SK-N-SH (cell line): Measurements from ENCODE around the gene PTGIS. TPM values are rescaled to one million over a fixed set of nuclear protein-coding genes. Genes with fewer than 3 reads are reported as not detected.

Experiments
- CTCF ChIA-PET: fragments of 300-600, 350-600 bp; formaldehyde crosslinking; extraction: SDS; loops from one replicate; lab custom pipeline; 2021; lab: Yijun Ruan, JAX
- POLR2A ChIA-PET: fragments of 350-600 bp; sonication (Branson Sonifier 250); formaldehyde crosslinking; extraction: SDS; loops from one replicate; lab custom pipeline; 2020; ENCODE audit warnings: antibody characterized with exemption, inconsistent platforms; lab: Yijun Ruan, JAX
- DNase-seq: peaks from one replicate; pipeline ENCODE4 v3.0.0; 2012
- H2AFZ ChIP-seq: fragments of 200-600 bp; sonication (generic); 2 replicates; pipeline ENCODE4 v1.8.1; 2016; ENCODE audit warnings: antibody characterized with exemption, mild to moderate bottlenecking, low read depth
- H3F3A ChIP-seq: fragments of 200-600 bp; sonication (generic); replicated peaks from 2 replicates; pipeline ENCODE3; 2016; ENCODE audit warnings: antibody characterized with exemption, mild to moderate bottlenecking; ENCODE audit not compliant: insufficient read depth
- H3K27ac ChIP-seq, 2 experiments: fragments of 200-500 bp in 1 of 2; fragments of 200-600 bp in 1 of 2; sonication (Bioruptor generic) in 1 of 2; sonication (generic), shearing (Covaris generic) in 1 of 2; 2 replicates each; pipeline versions ENCODE4 v1.5.1 to v1.6.1; 2014 to 2016; ENCODE audit warnings: low read depth in 2 of 2, inconsistent platforms in 1 of 2, low read length in 1 of 2, mild to moderate bottlenecking in 1 of 2, mixed read lengths in 1 of 2
- H3K27me3 ChIP-seq: fragments of 200-600 bp; sonication (generic), shearing (Covaris generic); 2 replicates; pipeline ENCODE4 v1.6.1; 2016; ENCODE audit warnings: mixed run types; ENCODE audit not compliant: insufficient read depth
- H3K36me3 ChIP-seq, 2 experiments: fragments of 200-500 bp in 1 of 2; fragments of 200-600 bp in 1 of 2; sonication (Bioruptor generic) in 1 of 2; sonication (generic) in 1 of 2; replicated peaks in 1 of 2; 2 replicates each; pipeline versions ENCODE3 to v1.5.1; 2014 to 2016; ENCODE audit warnings: low read length in 1 of 2, mild to moderate bottlenecking in 1 of 2; ENCODE audit not compliant: insufficient read depth in 2 of 2, control insufficient read depth in 1 of 2
- H3K4me1 ChIP-seq, 2 experiments: fragments of 200-500 bp in 1 of 2; fragments of 200-600 bp in 1 of 2; sonication (Bioruptor generic) in 1 of 2; sonication (generic), shearing (Covaris generic) in 1 of 2; 2 replicates each; pipeline versions ENCODE4 v1.5.1 to v1.6.1; 2014 to 2016; ENCODE audit warnings: low read depth in 1 of 2, low read length in 1 of 2, mixed run types in 1 of 2; ENCODE audit not compliant: insufficient read depth in 2 of 2, control insufficient read depth in 1 of 2
- H3K4me2 ChIP-seq: fragments of 200-600 bp; sonication (generic), shearing (Covaris generic); 2 replicates; pipeline ENCODE4 v1.6.1; 2017; ENCODE audit warnings: mixed run types
- H3K4me3 ChIP-seq, 2 experiments: fragments of 200-500 bp in 1 of 2; fragments of 200-600 bp in 1 of 2; sonication (Bioruptor generic) in 1 of 2; sonication (generic), shearing (Covaris generic) in 1 of 2; 2 replicates each; pipeline versions ENCODE4 v1.5.1 to v1.8.1; 2014 to 2016; ENCODE audit warnings: low read depth in 2 of 2, inconsistent platforms in 1 of 2, low read length in 1 of 2, mild to moderate bottlenecking in 1 of 2, mixed read lengths in 1 of 2, moderate library complexity in 1 of 2
- H3K79me2 ChIP-seq: fragments of 200-600 bp; sonication (generic); 2 replicates; pipeline ENCODE4 v1.8.1; 2017; ENCODE audit warnings: mild to moderate bottlenecking; ENCODE audit not compliant: insufficient read depth
- H3K9ac ChIP-seq: fragments of 200-600 bp; sonication (generic); 2 replicates; pipeline ENCODE4 v1.6.1; 2017; ENCODE audit warnings: mixed run types
- H3K9me2 ChIP-seq: fragments of 200-600 bp; sonication (generic); 2 replicates; pipeline ENCODE4 v1.6.1; 2017; ENCODE audit warnings: mixed run types
- H3K9me3 ChIP-seq: fragments of 200-600 bp; sonication (generic); 2 replicates; pipeline ENCODE4 v1.6.1; 2017; ENCODE audit warnings: mixed run types, mild to moderate bottlenecking, moderate library complexity
- H4K20me1 ChIP-seq: fragments of 200-600 bp; sonication (generic); 2 replicates; pipeline ENCODE4 v1.6.1; 2017; ENCODE audit warnings: mild to moderate bottlenecking, mixed run types; ENCODE audit not compliant: insufficient read depth
- CHD2 ChIP-seq: fragments of 150-350 bp; IDR thresholded peaks from 2 replicates; pipeline ENCODE4 v1.6.1; 2018; ENCODE audit warnings: low read length; ENCODE audit not compliant: partially characterized antibody
- ELF1 ChIP-seq: IDR thresholded peaks from 2 replicates; pipeline ENCODE4 v1.4.0; 2012
- EP300 ChIP-seq, 2 experiments: IDR thresholded peaks; 2 replicates each; pipeline versions ENCODE4 v1.4.0 to v1.6.1; 2012; ENCODE audit warnings: borderline replicate concordance in 1 of 2, low read depth in 1 of 2, low read length in 1 of 2
- EZH2phosphoT487 ChIP-seq: fragments of 200-600 bp; sonication (generic); IDR thresholded peaks from 2 replicates; pipeline ENCODE4 v1.6.1; 2017; ENCODE audit warnings: low read depth, mixed run types, mild to moderate bottlenecking, antibody characterized with exemption, moderate library complexity, borderline replicate concordance
- FOSL2 ChIP-seq: IDR thresholded peaks from 2 replicates; pipeline ENCODE4 v1.4.0; 2012; ENCODE audit warnings: low read depth, mild to moderate bottlenecking, moderate library complexity, borderline replicate concordance
- FOXJ3 ChIP-seq: sonication (generic); formaldehyde crosslinking; IDR thresholded peaks from 2 replicates; pipeline ENCODE4 v1.5.1; 2020; ENCODE audit warnings: mild to moderate bottlenecking, missing genetic modification reagents
- FOXM1 ChIP-seq: IDR thresholded peaks from 2 replicates; pipeline ENCODE4 v1.4.0; 2012; ENCODE audit warnings: low read depth, mild to moderate bottlenecking
- GABPA ChIP-seq: IDR thresholded peaks from 2 replicates; pipeline ENCODE4 v1.4.0; 2012; ENCODE audit warnings: low read depth, mild to moderate bottlenecking
- JUND ChIP-seq: IDR thresholded peaks from 2 replicates; pipeline ENCODE4 v1.4.0; 2012
- MEF2A ChIP-seq: IDR thresholded peaks from 2 replicates; pipeline ENCODE4 v1.4.0; 2012; ENCODE audit warnings: low read depth, borderline replicate concordance
- MXI1 ChIP-seq: IDR thresholded peaks from 2 replicates; pipeline ENCODE4 v1.6.1; 2012; ENCODE audit warnings: mild to moderate bottlenecking, low read depth, low read length, improper control_type of control experiment
- NFIC ChIP-seq: IDR thresholded peaks from 2 replicates; pipeline ENCODE4 v1.4.0; 2012; ENCODE audit warnings: borderline replicate concordance
- NRF1 ChIP-seq: IDR thresholded peaks from 2 replicates; pipeline ENCODE4 v1.6.1; 2012; ENCODE audit warnings: low read depth, mild to moderate bottlenecking, low read length
- POLR2AphosphoS5 ChIP-seq: IDR thresholded peaks from 2 replicates; pipeline ENCODE4 v1.6.1; 2012; ENCODE audit warnings: low read depth, low read length
- RAD21 ChIP-seq: IDR thresholded peaks from 2 replicates; pipeline ENCODE4 v1.6.1; 2012; ENCODE audit warnings: mild to moderate bottlenecking, low read length
- RCOR1 ChIP-seq: fragments of 150-350 bp; IDR thresholded peaks from 2 replicates; pipeline ENCODE4 v1.6.1; 2017; ENCODE audit warnings: antibody characterized with exemption, low read length
- RFX5 ChIP-seq: IDR thresholded peaks from 2 replicates; pipeline ENCODE4 v1.6.1; 2012; ENCODE audit warnings: mild to moderate bottlenecking, improper control_type of control experiment, low read length
- RXRA ChIP-seq: IDR thresholded peaks from 2 replicates; pipeline ENCODE4 v1.4.0; 2012; ENCODE audit warnings: low read depth, mild to moderate bottlenecking, borderline replicate concordance
- SIN3A ChIP-seq: IDR thresholded peaks from 2 replicates; pipeline ENCODE4 v1.6.1; 2012; ENCODE audit warnings: low read depth, mild to moderate bottlenecking, low read length, moderate library complexity, borderline replicate concordance
- SMC3 ChIP-seq: IDR thresholded peaks from 2 replicates; pipeline ENCODE4 v1.6.1; 2012; ENCODE audit warnings: low read depth, low read length, improper control_type of control experiment
- TAF1 ChIP-seq: IDR thresholded peaks from 2 replicates; pipeline ENCODE4 v1.6.1; 2012; ENCODE audit warnings: low read depth, mild to moderate bottlenecking, low read length, moderate library complexity, borderline replicate concordance
- YY1 ChIP-seq: IDR thresholded peaks from 2 replicates; pipeline ENCODE4 v1.4.0; 2012; ENCODE audit warnings: low read depth, mild to moderate bottlenecking
- WGBS: methylation state at CpG from one replicate; pipeline ENCODE4 v1.1.6; 2017; ENCODE audit warnings: low lambda C conversion rate; 5-methylcytosine and 5-hydroxymethylcytosine counted together
- polyA plus RNA-seq, 3 experiments: library from polyadenylated mRNA; depleted of rRNA; stranded (reverse); fragments of >200 nt; gene quantifications; 2 replicates each; pipeline ENCODE4 v1.2.3, GENCODE V29; 2012
- TF ChIP-seq, protein P1 (sequence below): fragments of 150-350 bp; IDR thresholded peaks from 2 replicates; pipeline ENCODE4 v1.6.1; 2017; ENCODE audit warnings: antibody characterized with exemption, low read length, low read depth, borderline replicate concordance
- TF ChIP-seq, protein P2 (sequence below): IDR thresholded peaks from 2 replicates; pipeline ENCODE4 v1.4.0; 2012; ENCODE audit warnings: low read depth, borderline replicate concordance
- TF ChIP-seq, protein P3 (sequence below): IDR thresholded peaks from 2 replicates; pipeline ENCODE4 v1.6.1; 2012; ENCODE audit warnings: mild to moderate bottlenecking, low read depth, low read length, moderate library complexity
- TF ChIP-seq, protein P4 (sequence below): fragments of 150-350 bp; IDR thresholded peaks from 2 replicates; pipeline ENCODE4 v1.6.1; 2016; ENCODE audit warnings: mild to moderate bottlenecking, low read depth, low read length

The PTGIS gene
- polyA plus RNA-seq, 1 of the 3 experiments (the other 2 are of a cell fraction) = 1.0 TPM

DNA sequence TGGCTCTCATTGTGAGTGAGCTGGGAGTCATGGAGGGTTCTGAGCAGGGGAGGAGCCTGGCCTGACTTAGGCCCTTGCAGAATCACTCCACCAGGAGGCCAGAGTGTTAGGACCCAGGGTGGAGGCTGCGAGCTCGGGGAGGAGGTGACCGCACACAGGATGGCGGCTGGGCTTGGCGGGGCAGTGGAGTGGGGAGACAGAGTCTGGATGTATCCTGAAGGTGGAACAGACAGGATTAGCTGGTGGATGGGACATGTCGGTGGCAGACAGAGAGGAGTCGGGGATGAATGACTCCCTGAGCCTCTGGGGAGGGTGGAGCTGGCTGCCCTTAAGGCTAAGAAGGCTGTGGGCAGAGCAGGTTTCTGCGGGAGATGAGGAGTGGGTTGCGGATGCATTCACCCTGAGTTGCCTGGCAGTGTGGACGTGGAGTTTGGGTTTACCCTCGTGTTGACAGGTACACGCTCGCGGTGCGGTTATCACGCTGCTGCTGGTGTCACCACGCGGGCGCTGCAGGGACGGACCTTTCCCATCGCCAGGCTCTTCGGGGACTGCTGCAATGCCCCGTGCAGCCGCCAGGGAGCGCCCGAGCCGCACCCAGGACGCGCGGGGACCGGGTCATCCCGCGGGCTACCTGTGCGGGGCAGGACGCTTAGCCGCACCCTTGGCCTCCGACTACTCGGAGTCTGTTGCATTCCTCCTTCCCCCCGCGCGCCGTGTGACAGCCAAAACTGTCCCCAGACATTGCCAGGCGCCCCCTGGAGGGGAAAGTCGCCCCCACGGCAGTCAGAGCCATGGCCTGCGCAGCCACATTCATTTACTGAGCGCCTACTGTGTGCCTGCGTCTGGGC lies 43.0 kb upstream of the PTGIS start:
- Histone ChIP-seq H3K4me3 (peak overlapping the region; percentile 19 to 61; a peak in 3 of 4 replicates), H3K4me1 (peaks cover 0 to 11% of the 10 kb centered on the region in 2 experiments; a peak in 1 of 4 replicates), H3K27me3 (0 out of 2 replicates have a peak, but pooled peaks cover 5% of the 10 kb centered on the region), H3K9me2 (no peaks in the 10 kb centered on the region), H3K9ac (no peak overlapping the region), H3F3A (no peaks in the 10 kb centered on the region), H2AFZ (peak overlapping the region; percentile 79; the same call in 1 of the 2 replicates), H3K27ac (no peak overlapping the region), H3K36me3 (no peaks in the 10 kb centered on the region), H3K9me3 (no peaks in the 10 kb centered on the region), H3K79me2 (no peaks in the 10 kb centered on the region), H4K20me1 (no peaks in the 10 kb centered on the region; the same call in 1 of the 2 replicates), H3K4me2 (peak overlapping the region; percentile 72)
- ChIA-PET POLR2A (interaction anchor here (1.4 kb wide), 1 partner anchor 68 kb away, joined by 4 read pairs; no protein-coding TSS in a partner anchor), CTCF (interaction anchor here (0.6 to 18.3 kb wide), 65 partner anchors 8 to 474 kb away, joined by 3 to 556 read pairs (median 4); partner anchors contain the start of genes B4GALT5 and SLC9A8)
- 29% methylated on average over 18 of the region's 48 CpGs for whole genome bisulfite sequencing
- peak; percentile 91 for DNase-seq
- TF ChIP-seq POLR2AphosphoS5 (no peak), CHD2 (no peak), MEF2A (no peak), RCOR1 (no peak), EZH2phosphoT487 (no peak), FOXM1 (no peak), MXI1 (peak; percentile 75), FOSL2 (no peak), GABPA (no peak), ELF1 (no peak), EP300 (IDR thresholded peaks at IDR 0.05; ENCODE audit: borderline replicate concordance in 1 of 2, low read depth in 1 of 2, low read length in 1 of 2) (no peak), RXRA (no peak; the same call in 1 of the 2 replicates), RAD21 (peak; percentile 93), TAF1 (no peak), NFIC (no peak), YY1 (no peak), SMC3 (peak; percentile 99), FOXJ3 (CRISPR knock-in tag) (no peak), NRF1 (no peak), JUND (no peak), RFX5 (no peak), SIN3A (no peak)
- TF ChIP-seq, protein P1, sequence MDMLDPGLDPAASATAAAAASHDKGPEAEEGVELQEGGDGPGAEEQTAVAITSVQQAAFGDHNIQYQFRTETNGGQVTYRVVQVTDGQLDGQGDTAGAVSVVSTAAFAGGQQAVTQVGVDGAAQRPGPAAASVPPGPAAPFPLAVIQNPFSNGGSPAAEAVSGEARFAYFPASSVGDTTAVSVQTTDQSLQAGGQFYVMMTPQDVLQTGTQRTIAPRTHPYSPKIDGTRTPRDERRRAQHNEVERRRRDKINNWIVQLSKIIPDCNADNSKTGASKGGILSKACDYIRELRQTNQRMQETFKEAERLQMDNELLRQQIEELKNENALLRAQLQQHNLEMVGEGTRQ = no peak
- TF ChIP-seq, protein P2, sequence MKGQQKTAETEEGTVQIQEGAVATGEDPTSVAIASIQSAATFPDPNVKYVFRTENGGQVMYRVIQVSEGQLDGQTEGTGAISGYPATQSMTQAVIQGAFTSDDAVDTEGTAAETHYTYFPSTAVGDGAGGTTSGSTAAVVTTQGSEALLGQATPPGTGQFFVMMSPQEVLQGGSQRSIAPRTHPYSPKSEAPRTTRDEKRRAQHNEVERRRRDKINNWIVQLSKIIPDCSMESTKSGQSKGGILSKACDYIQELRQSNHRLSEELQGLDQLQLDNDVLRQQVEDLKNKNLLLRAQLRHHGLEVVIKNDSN = no peak
- TF ChIP-seq, protein P3, sequence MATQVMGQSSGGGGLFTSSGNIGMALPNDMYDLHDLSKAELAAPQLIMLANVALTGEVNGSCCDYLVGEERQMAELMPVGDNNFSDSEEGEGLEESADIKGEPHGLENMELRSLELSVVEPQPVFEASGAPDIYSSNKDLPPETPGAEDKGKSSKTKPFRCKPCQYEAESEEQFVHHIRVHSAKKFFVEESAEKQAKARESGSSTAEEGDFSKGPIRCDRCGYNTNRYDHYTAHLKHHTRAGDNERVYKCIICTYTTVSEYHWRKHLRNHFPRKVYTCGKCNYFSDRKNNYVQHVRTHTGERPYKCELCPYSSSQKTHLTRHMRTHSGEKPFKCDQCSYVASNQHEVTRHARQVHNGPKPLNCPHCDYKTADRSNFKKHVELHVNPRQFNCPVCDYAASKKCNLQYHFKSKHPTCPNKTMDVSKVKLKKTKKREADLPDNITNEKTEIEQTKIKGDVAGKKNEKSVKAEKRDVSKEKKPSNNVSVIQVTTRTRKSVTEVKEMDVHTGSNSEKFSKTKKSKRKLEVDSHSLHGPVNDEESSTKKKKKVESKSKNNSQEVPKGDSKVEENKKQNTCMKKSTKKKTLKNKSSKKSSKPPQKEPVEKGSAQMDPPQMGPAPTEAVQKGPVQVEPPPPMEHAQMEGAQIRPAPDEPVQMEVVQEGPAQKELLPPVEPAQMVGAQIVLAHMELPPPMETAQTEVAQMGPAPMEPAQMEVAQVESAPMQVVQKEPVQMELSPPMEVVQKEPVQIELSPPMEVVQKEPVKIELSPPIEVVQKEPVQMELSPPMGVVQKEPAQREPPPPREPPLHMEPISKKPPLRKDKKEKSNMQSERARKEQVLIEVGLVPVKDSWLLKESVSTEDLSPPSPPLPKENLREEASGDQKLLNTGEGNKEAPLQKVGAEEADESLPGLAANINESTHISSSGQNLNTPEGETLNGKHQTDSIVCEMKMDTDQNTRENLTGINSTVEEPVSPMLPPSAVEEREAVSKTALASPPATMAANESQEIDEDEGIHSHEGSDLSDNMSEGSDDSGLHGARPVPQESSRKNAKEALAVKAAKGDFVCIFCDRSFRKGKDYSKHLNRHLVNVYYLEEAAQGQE = no peak
- TF ChIP-seq, protein P4, sequence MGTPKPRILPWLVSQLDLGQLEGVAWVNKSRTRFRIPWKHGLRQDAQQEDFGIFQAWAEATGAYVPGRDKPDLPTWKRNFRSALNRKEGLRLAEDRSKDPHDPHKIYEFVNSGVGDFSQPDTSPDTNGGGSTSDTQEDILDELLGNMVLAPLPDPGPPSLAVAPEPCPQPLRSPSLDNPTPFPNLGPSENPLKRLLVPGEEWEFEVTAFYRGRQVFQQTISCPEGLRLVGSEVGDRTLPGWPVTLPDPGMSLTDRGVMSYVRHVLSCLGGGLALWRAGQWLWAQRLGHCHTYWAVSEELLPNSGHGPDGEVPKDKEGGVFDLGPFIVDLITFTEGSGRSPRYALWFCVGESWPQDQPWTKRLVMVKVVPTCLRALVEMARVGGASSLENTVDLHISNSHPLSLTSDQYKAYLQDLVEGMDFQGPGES = no peak
